Muscle layer of duodenum (tissue), 2 donors: ENCODE measurements around the gene EN1.

ENCODE experiments used
- H3K27ac ChIP-seq: one replicate; pipeline ENCODE4 v1.7.0; 2013; ENCODE audit warnings: mild to moderate bottlenecking, low read length
- H3K27me3 ChIP-seq: one replicate; pipeline ENCODE4 v1.7.0; 2013; ENCODE audit warnings: low read depth, mild to moderate bottlenecking, control low read depth, low read length
- H3K36me3 ChIP-seq, 2 donors: one replicate each; pipeline ENCODE4 v1.7.0; 2013; ENCODE audit warnings: low read length in 2 of 2, control low read depth in 1 of 2, mild to moderate bottlenecking in 1 of 2; ENCODE audit not compliant: insufficient read depth in 2 of 2, control insufficient read depth in 1 of 2
- H3K4me1 ChIP-seq, 2 donors: one replicate each; pipeline ENCODE4 v1.7.0; 2013; ENCODE audit warnings: low read length in 2 of 2, mild to moderate bottlenecking in 2 of 2, control low read depth in 1 of 2, moderate library complexity in 1 of 2; ENCODE audit not compliant: insufficient read depth in 2 of 2, control insufficient read depth in 1 of 2
- H3K4me3 ChIP-seq, 2 donors: one replicate each; pipeline ENCODE4 v1.7.0; 2013; ENCODE audit warnings: low read length in 2 of 2, low read depth in 1 of 2, mild to moderate bottlenecking in 1 of 2
- H3K9me3 ChIP-seq, 2 donors: one replicate each; pipeline ENCODE4 v1.7.0; 2013; ENCODE audit warnings: low read length in 2 of 2, control low read depth in 1 of 2, mild to moderate bottlenecking in 1 of 2; ENCODE audit not compliant: control insufficient read depth in 1 of 2
- donor health status: healthy.

The EN1 gene

GRCh38 chr2:118847762-118848172 lies 319 bp upstream of the EN1 start:
- Histone ChIP-seq H3K4me1 (peaks cover 0 to 38% of the 10 kb centered on the region in 2 donors), H3K9me3 (no peaks in the 10 kb centered on the region), H3K27ac (no peak overlapping the region), H3K27me3 (peaks cover 86% of the 10 kb centered on the region), H3K4me3 (peak overlapping the region in 1 of 2 donors; percentile 42), H3K36me3 (no peaks in the 10 kb centered on the region)

DNA sequence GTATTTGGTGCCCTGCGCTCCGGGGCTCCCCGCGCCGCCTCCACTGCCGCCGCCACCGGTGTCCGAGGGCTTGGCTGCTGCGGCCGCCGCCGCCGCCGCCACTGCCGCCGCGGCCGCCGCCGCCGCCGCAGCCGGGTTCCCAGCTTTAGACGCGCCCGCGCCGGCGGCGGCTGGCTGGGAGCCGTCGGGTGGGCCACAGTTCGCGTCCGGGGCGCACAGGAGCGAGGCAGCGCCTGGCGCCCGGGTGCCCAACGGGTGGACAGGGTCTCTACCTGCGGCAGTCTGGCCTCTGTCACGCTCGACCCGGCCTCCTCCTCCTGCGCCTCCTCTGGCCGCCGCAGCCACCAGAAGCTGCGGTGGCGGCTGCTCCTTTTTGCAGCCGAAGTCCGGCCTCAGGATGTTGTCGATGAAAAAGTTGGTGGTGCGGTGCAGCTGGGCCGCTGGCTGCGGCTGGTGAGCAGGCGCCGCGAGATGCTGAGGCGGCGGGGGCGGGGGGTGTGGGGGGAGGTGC lies 951 bp downstream of the EN1 start:
- H3K27me3 ChIP-seq, result peaks cover 86% of the 10 kb centered on the region
- peaks cover 0 to 44% of the 10 kb centered on the region in 2 donors for H3K4me1 ChIP-seq
- no peaks in the 10 kb centered on the region for H3K36me3 ChIP-seq
- no peaks in the 10 kb centered on the region for H3K9me3 ChIP-seq
- no peak overlapping the region for H3K4me3 ChIP-seq
- no peak overlapping the region for H3K27ac ChIP-seq

- H3K4me3 ChIP-seq, result no peak overlapping the region
- H3K36me3 ChIP-seq, result no peaks in the 10 kb centered on the region
- peaks cover 86% of the 10 kb centered on the region for H3K27me3 ChIP-seq
- no peaks in the 10 kb centered on the region for H3K9me3 ChIP-seq
- peaks cover 0 to 44% of the 10 kb centered on the region in 2 donors for H3K4me1 ChIP-seq
- H3K27ac ChIP-seq, result no peak overlapping the region
Measured at GRCh38 chr2:118845522-118846441, 1.7 kb downstream of the EN1 start.

DNA sequence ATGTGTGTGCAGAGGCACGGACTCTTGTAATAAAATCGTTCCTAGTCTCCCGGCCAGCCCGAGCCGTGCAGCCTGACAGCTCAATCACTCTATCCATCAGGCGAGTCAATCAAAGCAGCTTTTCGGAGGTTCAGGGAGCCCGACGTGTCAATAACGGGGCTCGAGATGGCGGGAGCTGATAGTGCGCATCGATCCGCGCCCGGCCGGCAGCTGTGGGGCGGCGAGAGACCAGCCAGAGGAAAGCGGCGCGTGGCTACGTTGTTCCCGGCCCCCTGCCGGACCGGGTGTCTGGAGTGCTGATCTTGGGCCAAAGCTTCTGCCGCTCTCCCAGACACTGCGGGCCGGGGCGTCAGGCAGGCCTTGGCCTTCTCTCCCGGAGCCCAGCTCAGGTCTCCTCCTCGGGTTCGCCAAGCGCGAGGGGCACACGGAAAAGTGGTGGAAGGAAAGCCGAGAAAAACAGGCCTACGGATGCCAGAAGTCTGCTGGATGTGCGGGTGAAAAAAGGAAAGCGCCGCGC lies 2.4 kb downstream of the EN1 start:
- Histone ChIP-seq H3K27ac (no peak overlapping the region), H3K27me3 (peaks cover 86% of the 10 kb centered on the region), H3K4me3 (no peak overlapping the region)

DNA sequence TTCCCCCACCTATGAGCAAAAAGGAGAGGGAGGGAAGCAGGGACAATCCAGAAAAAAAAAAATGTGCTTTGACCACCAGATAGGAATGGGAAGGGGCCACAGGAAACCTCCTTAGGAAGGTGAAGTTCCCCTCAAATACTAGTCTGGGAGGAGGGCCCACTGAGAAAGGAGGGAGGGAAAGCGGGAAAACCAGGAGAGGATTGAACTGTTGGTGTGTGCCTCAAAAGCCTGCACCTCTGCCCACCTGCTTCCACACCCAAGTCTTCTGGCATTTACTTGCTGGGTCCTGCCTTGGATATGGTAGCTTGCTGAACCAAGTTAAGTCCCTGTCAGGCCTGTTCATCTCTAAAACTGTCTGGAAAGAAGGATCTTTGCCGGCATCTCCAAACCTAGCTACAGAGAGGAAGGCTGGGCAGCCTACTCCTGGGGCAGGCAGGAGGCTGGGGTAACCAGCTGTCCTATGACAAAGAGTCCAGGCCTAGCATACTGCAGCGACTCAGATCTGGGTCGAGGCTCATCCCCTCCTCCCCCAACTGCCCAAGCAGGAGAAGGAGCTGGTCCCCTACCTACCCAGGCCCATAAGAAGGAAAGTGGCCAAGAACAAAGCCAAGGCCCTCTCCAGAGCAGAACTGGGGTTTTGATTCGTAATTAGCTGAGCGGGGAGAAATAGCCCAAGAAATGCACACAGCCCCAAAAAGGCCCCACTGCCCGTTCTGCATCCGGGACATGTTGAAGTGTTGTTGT lies 3.0 kb downstream of the EN1 start:
- no peak overlapping the region for H3K4me3 ChIP-seq
- H3K27me3 ChIP-seq, result peaks cover 84% of the 10 kb centered on the region
- peaks cover 0 to 44% of the 10 kb centered on the region in 2 donors for H3K4me1 ChIP-seq
- no peak overlapping the region for H3K27ac ChIP-seq
- H3K9me3 ChIP-seq, result no peaks in the 10 kb centered on the region
- H3K36me3 ChIP-seq, result no peaks in the 10 kb centered on the region

More for the DNA sequence above, 2.4 kb downstream of the EN1 start:
- Histone ChIP-seq H3K36me3 (no peaks in the 10 kb centered on the region), H3K9me3 (no peaks in the 10 kb centered on the region), H3K4me1 (peaks cover 0 to 44% of the 10 kb centered on the region in 2 donors)

DNA sequence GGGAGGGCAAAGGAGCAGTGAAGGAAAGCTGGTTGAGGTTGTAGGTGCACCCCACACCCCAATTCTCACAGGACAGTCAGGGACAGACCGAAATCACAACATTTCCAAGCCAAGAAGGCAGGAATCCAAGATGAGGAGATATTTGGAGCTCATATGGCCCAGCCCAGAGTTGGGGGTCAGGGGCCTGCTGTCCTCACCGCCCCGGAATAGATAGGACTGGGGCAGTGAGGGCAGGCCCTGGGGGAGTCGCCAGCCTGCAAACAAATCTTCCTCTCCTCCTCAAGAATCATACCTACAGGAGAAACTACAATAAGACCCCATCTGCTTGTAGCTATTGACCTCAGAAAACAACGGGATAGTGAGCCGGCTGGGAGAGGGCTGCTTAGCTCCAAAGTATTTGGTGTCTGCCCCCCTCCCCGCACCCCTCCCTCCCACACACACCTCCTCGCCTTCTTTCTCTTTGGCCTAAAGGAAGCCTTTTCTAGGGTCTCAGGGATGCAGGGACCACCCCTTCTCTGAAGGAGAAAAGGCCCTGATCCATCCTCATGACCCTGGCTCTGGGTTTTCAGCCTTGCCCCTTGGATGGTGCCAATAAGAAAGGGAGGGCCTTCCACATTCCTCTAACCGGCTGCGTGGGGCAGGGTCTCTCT lies 3.8 kb downstream of the EN1 start:
- Histone ChIP-seq H3K36me3 (no peaks in the 10 kb centered on the region), H3K27ac (no peak overlapping the region), H3K4me3 (no peak overlapping the region), H3K9me3 (no peaks in the 10 kb centered on the region), H3K4me1 (peaks cover 0 to 43% of the 10 kb centered on the region in 2 donors), H3K27me3 (peaks cover 82% of the 10 kb centered on the region)

GRCh38 chr2:118842661-118843482 lies 4.6 kb downstream of the EN1 start:
- peaks cover 82% of the 10 kb centered on the region for H3K27me3 ChIP-seq
- no peak overlapping the region for H3K27ac ChIP-seq
- peak overlapping the region; percentile 44 to 57 for H3K4me3 ChIP-seq

GRCh38 chr2:118841828-118842461 lies 5.5 kb downstream of the EN1 start:
- Histone ChIP-seq H3K27ac (no peak overlapping the region), H3K4me1 (peaks cover 0 to 27% of the 10 kb centered on the region in 2 donors), H3K4me3 (peak overlapping the region; percentile 11 to 51), H3K27me3 (peaks cover 85% of the 10 kb centered on the region), H3K36me3 (no peaks in the 10 kb centered on the region), H3K9me3 (no peaks in the 10 kb centered on the region)

More at GRCh38 chr2:118842661-118843482, 4.6 kb downstream of the EN1 start:
- Histone ChIP-seq H3K4me1 (peaks cover 0 to 36% of the 10 kb centered on the region in 2 donors), H3K36me3 (no peaks in the 10 kb centered on the region), H3K9me3 (no peaks in the 10 kb centered on the region)

- Histone ChIP-seq H3K27me3 (peaks cover 90% of the 10 kb centered on the region), H3K4me3 (no peak overlapping the region)
Measured at GRCh38 chr2:118841450-118841827, 6.0 kb downstream of the EN1 start.

More at GRCh38 chr2:118841450-118841827, 6.0 kb downstream of the EN1 start:
- Histone ChIP-seq H3K27ac (no peak overlapping the region), H3K36me3 (no peaks in the 10 kb centered on the region), H3K4me1 (peaks cover 0 to 28% of the 10 kb centered on the region in 2 donors), H3K9me3 (no peaks in the 10 kb centered on the region)
